Raji (cell line): ENCODE data around the gene RPS16.
A peak's percentile ranks its signal among the peaks of the same experiment; 100 is the strongest.

Experiments
- POLR2A ChIP-seq: IDR thresholded peaks from 2 replicates; pipeline ENCODE4 v1.6.1; 2011; ENCODE audit warnings: low read depth, low read length, control low read depth; ENCODE audit not compliant: insufficient read depth

The RPS16 gene

DNA sequence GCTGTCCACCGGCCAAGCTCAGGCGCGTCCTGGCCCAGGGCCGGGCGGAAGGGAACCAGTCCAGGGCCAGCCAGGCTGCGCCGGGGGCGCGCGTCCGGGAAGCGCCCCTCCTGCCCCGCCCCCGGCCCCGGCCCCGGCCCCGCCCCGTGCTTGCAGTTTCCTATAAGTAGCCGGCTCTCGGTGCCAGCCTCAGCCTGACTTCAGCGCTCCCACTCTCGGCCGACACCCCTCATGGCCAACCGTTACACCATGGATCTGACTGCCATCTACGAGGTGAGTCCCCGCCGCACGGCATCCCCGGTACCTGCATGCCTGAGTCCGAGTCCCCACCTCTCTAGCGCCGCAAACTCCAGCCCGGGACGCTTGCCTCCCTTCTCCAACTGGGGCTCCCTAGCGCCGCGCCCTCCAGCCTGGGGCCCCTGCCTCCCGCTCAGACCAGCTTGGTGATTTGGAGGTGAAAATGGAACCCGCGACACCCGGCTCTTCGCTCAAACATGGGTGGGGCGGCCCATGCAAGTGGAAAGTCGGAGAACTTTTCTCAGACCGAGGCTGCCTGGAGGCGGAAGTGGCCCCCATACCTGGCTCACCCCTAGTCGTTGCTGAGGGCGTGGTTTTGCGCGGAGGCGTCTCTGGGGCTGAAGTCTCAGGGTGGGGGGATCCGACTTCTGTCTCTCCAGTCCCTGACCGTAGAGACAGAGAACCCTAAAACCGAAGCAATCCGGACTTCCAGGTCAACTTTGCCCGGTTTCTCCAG, 28.9 kb downstream of the RPS16 start, which contains the start of gene ZFP36:
ZFP36 (plus strand) TSS at position 192 of the 754 bp plus-strand sequence; CDS start at position 250, 58 bp downstream.
- peak; percentile 100 for TF ChIP-seq POLR2A

DNA sequence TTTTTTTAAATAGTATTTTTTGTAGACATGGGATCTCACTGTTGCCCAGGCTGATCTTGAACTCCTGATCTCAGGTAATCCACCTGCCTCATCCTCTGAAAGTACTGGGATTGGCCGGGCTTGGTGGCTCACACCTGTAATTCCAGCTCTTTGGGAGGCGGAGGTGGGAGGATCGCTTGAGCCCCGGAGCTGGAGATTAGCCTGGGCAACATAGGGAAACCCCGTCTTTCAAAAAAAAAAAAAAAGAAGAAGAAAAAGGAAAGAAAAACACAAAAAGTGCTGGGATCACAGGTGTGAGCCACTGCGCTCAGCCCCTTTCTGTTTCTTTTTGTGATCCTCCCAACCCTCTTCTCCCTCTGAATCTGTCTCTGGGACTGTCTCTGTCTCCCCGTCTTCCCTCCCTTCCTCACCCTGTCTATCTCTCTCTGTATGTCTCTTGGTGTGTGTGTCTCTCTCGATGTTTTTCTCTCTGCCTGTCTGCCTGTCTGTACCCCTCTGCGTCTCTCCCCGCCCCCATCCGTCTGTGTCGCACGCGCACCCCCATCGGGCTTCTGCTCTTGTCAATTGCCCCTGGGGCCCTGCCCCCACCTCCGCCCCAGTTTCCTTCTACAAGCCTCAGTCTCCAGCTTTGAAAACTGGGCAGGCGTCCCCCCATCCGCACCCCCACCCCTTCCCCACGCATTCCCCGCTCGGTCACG, 29.6 kb downstream of the RPS16 start:
- TF ChIP-seq POLR2A, result no peak

DNA sequence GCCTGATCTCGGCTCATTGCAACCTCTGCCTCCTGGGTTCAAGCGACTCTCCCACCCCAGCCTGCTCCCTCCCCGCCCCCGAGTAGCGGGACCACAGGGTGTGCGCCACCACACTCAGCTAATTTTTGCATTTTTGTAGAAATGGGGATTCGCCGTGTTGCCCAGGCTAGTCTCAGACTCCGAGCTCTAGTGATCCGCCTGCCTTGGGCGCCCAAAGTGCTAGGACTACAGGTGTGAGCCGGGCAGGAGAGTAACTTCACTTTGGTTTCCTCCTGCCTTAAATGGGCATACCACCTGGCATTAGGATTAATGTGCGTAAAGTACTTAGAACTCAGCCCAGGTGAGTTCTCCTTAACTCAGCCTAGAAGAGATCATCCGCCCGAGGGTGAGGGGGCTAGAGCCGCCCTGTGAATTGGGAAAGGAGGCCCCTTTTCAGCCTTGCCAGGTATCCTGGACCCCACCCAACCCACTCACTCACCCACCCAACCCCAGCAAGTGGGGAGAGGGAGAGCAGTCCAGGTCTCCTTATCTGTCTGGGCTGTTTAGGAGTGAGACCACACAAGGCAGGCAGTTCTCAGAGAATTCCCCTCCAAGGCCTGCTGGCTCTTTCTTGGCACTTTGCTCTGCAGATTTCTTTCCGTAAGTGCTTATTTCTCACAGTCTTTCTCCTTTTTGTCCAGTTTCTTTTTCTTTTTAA, 30.3 kb downstream of the RPS16 start:
- TF ChIP-seq POLR2A, result no peak

DNA sequence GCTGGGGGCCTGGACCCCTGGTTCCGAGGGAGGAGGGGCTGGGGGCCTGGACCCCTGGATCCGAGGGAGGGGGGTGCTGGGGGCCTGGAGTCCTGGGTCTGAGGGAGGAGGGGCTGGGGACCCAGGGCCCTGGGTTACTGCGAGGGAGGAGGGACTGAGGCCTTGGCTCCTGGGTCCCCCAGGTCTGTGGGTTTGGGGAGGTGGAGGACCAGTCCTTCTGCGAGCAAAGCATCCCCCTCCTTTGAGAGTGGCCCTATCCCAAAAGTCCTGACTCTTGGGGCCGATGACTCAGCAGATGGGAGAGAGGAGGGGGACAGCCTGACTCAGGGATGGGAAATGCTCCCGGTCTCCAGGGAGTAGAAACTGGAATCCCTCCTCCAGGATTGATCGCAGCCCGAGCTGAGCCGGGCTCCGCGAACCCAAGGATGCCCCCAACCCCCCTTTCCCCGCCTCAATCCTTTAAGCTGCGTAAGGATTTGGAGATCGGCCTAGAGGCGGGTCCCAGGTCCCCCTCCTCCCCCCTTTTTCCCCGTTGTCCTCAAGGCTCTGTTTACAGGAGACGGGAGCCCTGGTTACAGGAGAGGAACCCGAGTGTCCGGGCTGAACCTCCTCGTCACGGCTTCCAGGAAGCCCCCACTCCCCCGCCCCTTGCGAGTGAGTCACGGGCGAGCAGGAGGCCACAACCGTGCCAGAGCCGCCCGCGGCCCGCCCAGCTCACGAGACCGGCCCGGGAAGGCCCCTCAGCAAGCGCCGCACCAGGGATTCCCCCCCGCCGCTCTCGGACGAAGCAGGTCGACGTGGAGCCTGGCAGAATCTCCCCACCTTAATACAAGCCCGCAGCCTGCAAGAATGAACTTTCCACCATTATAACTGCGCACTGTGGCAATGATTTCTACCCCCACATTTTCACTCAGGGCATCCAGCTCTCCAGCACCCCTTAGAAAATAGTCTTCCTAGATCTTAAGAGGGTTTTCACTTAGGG, 32.1 kb downstream of the RPS16 start:
- no peak for TF ChIP-seq POLR2A

DNA sequence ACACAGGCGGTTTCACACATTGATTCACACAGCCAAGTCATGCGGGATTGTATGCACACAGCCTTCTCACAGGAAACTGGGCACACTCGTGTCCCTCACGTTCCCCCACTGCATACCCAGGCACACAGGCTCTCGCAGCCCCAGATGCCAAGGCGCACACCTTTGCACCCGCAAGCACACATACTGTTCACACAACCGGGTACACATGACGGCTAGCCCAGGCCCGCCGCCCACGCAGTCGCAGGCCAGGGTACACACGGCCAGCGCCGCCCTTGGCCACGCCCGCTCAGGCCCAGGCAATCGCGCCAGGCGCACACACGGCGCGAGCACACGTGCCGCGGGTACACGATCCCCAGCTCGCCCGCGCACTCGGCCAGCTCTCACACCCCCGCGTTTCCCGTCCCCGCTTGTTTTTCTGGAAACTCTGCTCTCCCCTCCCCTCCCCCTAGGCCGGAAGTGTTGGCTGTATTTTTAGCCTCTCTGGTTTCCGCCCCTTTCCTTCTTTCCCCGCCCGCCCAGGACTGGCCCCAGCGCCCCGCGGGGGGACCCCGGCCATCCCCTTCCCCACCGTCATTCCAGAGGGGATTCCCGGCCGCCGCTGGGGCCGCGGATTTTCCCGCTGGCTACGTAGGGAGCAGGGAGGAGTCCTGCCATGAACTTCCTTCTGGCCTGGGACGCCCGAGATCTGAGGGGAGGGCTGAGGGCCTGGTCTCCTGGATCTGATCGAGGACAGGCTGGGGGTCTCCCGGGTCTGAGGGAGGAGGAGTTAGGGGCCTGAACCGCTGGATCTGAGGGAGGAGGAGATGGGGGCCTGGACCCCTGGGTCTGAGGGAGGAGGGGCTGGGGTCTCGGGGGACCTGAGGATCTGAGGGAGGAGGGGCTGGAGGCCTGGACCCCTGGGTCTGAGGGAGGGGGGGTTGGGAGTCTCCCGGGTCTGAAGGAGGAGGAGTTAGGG, 33.1 kb downstream of the RPS16 start:
- peak; percentile 71 for TF ChIP-seq POLR2A

DNA sequence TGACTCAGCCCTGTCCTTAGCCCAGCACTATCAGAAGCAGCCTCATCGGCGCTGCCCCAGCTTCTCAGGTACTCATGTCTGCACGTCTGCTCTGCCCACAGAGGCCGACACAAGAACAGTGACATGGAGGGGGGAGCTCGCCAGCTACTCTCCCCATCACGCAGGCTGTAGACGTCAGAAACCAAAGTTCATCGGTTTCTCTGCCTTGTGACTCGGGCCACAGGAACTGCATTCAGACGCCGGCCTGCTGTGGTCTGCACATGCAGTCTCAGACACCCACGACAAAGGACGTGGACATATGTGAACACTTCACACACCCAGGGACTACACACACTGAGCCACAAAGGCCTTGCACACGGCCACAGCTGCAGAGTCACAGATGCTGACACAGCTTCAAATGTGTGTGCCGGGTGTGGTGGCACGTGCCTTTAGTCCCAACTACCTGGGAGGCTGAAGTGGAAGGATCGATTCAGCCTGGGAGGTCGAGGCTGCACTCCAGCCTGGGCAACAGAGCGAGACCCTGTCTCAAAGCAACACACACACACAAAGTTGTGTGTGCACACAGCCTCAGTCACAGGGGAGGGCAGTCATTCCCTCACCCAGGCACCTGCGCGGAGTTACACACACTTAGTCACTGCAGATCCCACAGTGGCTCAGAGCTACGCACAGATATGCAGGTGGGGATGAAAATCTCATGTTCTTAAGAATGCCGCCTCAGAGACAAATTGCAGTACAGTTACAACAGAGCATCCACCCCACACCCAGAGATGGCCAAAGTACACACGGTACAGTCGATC, 34.0 kb downstream of the RPS16 start:
- no peak for TF ChIP-seq POLR2A

DNA sequence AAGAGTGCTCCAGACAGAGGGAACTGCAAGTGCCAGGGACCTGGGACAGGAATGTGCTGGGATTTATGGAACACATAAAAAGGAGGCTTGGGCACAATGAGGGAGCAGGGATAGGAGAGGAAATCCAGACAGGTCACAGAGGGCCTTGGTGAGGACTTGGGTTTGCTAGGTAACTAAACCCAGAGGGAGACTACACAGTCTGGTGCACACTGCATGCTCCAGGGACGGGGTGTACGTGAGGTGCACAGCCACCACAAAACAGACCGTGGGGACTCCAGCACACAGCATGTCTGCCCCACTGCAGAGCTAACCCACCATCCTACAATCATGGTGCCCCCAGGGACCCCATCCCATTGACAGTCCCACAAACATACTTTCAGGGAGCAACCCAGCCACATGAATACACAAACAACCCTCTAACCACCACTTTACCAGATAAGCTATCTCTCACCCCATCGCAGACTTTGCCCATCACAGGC, 34.6 kb downstream of the RPS16 start:
- TF ChIP-seq POLR2A, result no peak

DNA sequence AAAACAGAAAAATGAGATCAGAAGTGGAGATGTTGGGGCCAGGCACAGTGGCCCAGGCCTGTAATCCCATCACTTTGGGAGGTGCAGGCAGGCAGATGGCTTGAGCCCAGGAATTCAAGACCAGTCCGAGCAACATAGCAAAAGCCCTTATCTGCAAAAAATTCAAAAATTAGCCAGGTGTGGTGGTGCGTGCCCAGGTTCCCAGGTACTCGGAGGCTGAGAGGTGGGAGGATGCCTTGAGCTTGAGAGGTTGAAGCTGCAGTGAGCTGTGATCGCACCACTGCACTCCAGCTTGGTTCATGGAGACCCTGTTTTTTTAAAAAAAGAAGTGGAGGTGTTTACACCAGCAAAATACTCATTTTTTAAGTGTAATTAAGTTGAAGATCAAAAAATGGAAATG, 35.7 kb downstream of the RPS16 start:
- TF ChIP-seq POLR2A, result 0 out of 2 replicates have a peak, but pooled peaks have one; percentile 13

DNA sequence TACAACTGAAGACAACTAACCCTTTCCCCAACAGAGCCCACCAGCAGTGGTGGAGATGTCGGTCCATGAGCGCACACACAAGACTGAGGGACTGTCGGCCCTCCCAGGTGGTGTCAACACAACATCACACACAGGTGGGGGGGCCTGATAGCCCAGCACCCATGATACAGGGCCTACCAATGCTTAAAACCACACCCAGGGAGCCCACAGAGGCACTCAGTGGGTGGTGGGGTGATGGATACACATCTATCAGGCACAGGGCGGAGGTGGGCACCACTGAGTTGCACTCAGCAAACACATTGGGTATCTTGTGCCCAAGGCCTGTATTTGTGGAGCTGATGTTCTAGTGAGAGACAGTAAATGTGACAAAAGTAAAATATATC, 36.1 kb downstream of the RPS16 start:
- no peak for TF ChIP-seq POLR2A

DNA sequence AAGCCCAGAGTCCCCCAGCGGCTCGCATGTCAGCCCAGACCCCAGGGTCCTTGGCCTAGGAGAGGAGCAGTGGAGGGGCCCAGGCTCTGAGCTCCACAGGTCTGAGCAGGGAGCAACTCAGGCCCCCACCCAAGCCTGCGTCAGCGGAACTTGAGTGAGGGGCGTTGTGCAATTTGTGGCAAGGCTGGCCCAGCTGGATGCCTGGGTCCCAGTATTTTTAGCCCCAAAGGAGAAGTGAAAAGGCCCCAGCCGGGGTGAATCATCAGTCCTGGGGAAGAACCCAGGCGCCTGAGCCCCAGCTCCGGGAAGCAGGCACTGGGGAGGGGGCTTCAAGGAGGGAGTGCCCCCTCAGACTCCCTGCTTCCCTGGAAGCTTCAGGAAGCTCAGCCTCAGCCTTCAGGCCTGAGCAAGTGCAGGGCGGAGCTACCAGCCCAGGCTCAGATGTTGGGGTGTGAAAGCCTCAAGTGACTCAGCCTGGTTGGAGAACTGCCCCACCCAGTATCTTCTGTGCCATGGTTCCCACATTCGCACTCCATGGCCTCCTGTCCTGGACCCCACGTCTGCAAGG, 37.4 kb downstream of the RPS16 start:
- TF ChIP-seq POLR2A, result no peak

DNA sequence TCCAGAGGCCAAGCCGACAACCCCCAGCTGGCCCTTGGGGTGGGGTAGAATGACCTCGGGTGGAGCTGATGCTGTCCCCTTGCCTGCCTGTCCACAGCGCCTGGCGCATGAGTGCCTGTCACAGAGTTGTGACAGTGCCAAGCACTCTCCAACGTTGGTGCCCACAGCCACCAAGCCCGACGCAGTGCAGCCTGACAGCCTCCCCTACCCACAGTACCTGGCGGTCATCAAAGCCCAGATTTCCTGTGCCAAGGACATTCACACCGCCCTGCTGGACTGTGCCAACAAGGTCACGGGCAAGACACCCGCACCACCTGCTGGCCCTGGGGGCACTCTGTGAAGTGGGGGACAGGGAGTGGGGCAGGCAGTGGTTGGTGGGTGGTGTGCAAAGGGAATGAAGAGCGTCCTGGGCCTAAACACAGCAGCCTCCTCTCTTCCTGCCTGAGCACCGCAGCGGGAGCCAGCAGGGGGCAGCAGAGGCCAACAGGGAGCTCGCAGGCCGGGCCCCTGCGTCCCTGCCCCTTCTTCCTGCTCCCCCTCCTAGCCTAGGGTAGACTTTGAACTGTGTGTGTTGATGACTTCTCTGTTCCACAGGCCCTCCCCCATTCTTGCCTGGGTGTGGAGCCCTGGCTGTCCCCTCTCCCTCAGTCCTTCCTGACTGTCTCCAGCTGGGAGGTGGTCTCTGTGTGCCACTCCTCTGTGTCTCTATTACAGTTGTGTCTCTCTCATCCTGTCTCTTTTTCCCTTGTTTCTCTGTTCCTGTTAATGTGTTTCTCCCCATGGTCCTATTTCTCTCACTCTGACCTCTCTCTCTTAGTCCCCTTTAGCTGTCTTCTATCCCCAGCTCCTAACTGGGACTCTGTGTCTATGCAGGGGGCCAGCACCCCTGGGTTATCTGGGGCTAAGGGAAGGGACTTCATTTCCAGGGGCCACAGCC, 38.1 kb downstream of the RPS16 start:
- peak; percentile 48; the same call in 1 of the 2 replicates for TF ChIP-seq POLR2A
